Neural progenitor cell (in vitro differentiated cells): Measurements from ENCODE around the gene PDE4A. TPM values are rescaled to one million over a fixed set of nuclear protein-coding genes. Genes with fewer than 3 reads are reported as not detected.

ENCODE experiments used
- DNase-seq: peaks from one replicate; pipeline ENCODE4 v3.0.0-alpha.2; 2016; ENCODE audit warnings: low spot score
- H2AFZ ChIP-seq: fragments of 200-600 bp; sonication (generic); replicated peaks from 2 replicates; pipeline ENCODE4 v1.6.1; 2016; ENCODE audit warnings: antibody characterized with exemption
- H3F3A ChIP-seq: fragments of 200-600 bp; sonication (generic); 2 replicates; pipeline ENCODE4 v1.6.1; 2016; ENCODE audit warnings: antibody characterized with exemption, low read depth
- H3K27ac ChIP-seq: fragments of 200-600 bp; sonication (generic); 2 replicates; pipeline ENCODE4 v1.5.1; 2016; ENCODE audit warnings: mild to moderate bottlenecking
- H3K27me3 ChIP-seq: fragments of 200-600 bp; sonication (generic); 2 replicates; pipeline ENCODE4 v1.6.1; 2016; ENCODE audit warnings: mild to moderate bottlenecking, moderate library complexity
- H3K36me3 ChIP-seq: fragments of 200-600 bp; sonication (generic); 2 replicates; pipeline ENCODE4 v1.5.1; 2016
- H3K4me1 ChIP-seq: fragments of 200-600 bp; sonication (generic); 2 replicates; pipeline ENCODE4 v1.6.1; 2016; ENCODE audit warnings: mixed run types
- H3K4me2 ChIP-seq: fragments of 200-600 bp; sonication (generic); 2 replicates; pipeline ENCODE4 v1.6.1; 2016
- H3K4me3 ChIP-seq: fragments of 200-600 bp; sonication (generic); 2 replicates; pipeline ENCODE4 v1.5.1; 2016
- H3K79me2 ChIP-seq: fragments of 200-600 bp; sonication (generic); 2 replicates; pipeline ENCODE4 v1.6.1; 2016; ENCODE audit warnings: low read depth
- H3K9ac ChIP-seq: fragments of 200-600 bp; sonication (generic); 2 replicates; pipeline ENCODE4 v1.6.1; 2016
- H3K9me3 ChIP-seq: fragments of 200-600 bp; sonication (generic); 2 replicates; pipeline ENCODE4 v1.5.1; 2016; ENCODE audit warnings: low read depth
- H4K20me1 ChIP-seq: fragments of 200-600 bp; sonication (generic); 2 replicates; pipeline ENCODE4 v1.6.1; 2016; ENCODE audit warnings: low read depth
- H3K27ac Mint-ChIP-seq: 3 replicates; pipeline ENCODE4 v1.8.0; 2021; ENCODE audit warnings: mixed read lengths
- H3K27me3 Mint-ChIP-seq: 2 replicates; pipeline ENCODE4 v1.8.0; 2022; ENCODE audit warnings: low read depth, mild to moderate bottlenecking, inconsistent platforms, moderate library complexity, mixed read lengths; ENCODE audit not compliant: insufficient read depth
- H3K36me3 Mint-ChIP-seq: 3 replicates; pipeline ENCODE4 v1.8.0; 2021; ENCODE audit warnings: mixed read lengths
- H3K4me1 Mint-ChIP-seq: 3 replicates; pipeline ENCODE4 v1.8.0; 2021; ENCODE audit warnings: mixed read lengths
- H3K4me3 Mint-ChIP-seq: 3 replicates; pipeline ENCODE4 v1.8.0; 2021; ENCODE audit warnings: mild to moderate bottlenecking, moderate library complexity, mixed read lengths
- H3K9me3 Mint-ChIP-seq: 3 replicates; pipeline ENCODE4 v1.8.0; 2020; ENCODE audit warnings: mixed read lengths
- EZH2 ChIP-seq: fragments of 200-600 bp; sonication (generic); IDR thresholded peaks from 2 replicates; pipeline ENCODE4 v1.6.1; 2017; ENCODE audit warnings: antibody characterized with exemption, mild to moderate bottlenecking, moderate library complexity
- EZH2phosphoT487 ChIP-seq: fragments of 200-600 bp; sonication (generic); IDR thresholded peaks from 2 replicates; pipeline ENCODE4 v1.6.1; 2017; ENCODE audit warnings: antibody characterized with exemption
- total RNA-seq: library from RNA; depleted of rRNA; stranded (reverse); fragments of >200 nt; gene quantifications from 2 replicates; pipeline ENCODE4 v1.2.3, GENCODE V29; 2015; ENCODE audit warnings: low replicate concordance
- TF ChIP-seq, protein P1 (sequence below): fragments of 200-600 bp; sonication (generic); IDR thresholded peaks from 2 replicates; pipeline ENCODE4 v1.5.1; 2017; ENCODE audit warnings: antibody characterized with exemption, mild to moderate bottlenecking

PDE4A gene
- total RNA-seq, 1 donor from 2014 or later: 0.37 TPM

DNA sequence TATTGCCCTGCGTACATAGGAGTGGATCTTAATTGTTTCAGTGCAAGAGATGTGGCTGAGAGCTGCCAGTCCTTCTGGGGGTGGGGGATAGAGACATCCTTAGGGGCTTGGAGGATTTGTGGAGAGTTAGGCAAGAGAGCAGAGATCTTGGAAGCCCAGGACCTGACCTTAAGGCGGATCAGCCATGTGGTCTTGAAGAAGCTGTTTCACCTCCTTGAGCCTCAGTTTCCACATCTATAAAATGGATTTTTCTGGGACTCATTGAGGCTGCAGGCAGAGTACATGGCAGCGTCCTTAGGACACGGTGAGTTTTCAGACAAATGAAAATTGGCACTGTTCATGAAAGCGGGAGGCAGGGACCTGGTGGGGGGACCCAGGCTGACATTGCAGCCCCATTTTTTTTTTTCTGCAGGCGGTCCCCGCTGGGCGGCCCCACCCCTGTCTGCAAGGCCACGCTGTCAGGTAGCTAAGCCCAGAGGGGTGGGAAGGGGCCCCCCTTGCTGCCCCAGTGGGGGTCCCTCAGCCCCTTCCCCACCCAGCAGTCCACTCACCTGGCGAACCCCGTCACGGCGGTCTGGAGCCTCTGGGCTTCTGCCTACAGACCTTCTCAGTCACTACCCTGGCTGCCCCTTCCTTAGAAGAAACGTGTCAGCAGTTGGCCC is 30.0 kb downstream of the PDE4A start:
- Histone ChIP-seq H3K4me3 (no peak overlapping the region), H3F3A (no peaks in the 10 kb centered on the region), H3K27me3 (no peaks in the 10 kb centered on the region), H3K79me2 (no peaks in the 10 kb centered on the region), H3K4me1 (peaks cover 19% of the 10 kb centered on the region), H3K36me3 (no peaks in the 10 kb centered on the region), H3K9me3 (no peaks in the 10 kb centered on the region), H3K4me2 (no peak overlapping the region), H4K20me1 (no peaks in the 10 kb centered on the region), H2AFZ (no peak overlapping the region), H3K27ac (no peak overlapping the region), H3K9ac (no peak overlapping the region)
- H3K4me3 Mint-ChIP-seq: peak overlapping the region; percentile 70
- no peaks in the 10 kb centered on the region for H3K36me3 Mint-ChIP-seq
- no peak for TF ChIP-seq EZH2phosphoT487
- TF ChIP-seq EZH2: no peak
- TF ChIP-seq, protein P1, sequence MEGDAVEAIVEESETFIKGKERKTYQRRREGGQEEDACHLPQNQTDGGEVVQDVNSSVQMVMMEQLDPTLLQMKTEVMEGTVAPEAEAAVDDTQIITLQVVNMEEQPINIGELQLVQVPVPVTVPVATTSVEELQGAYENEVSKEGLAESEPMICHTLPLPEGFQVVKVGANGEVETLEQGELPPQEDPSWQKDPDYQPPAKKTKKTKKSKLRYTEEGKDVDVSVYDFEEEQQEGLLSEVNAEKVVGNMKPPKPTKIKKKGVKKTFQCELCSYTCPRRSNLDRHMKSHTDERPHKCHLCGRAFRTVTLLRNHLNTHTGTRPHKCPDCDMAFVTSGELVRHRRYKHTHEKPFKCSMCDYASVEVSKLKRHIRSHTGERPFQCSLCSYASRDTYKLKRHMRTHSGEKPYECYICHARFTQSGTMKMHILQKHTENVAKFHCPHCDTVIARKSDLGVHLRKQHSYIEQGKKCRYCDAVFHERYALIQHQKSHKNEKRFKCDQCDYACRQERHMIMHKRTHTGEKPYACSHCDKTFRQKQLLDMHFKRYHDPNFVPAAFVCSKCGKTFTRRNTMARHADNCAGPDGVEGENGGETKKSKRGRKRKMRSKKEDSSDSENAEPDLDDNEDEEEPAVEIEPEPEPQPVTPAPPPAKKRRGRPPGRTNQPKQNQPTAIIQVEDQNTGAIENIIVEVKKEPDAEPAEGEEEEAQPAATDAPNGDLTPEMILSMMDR: no peak
- H3K9me3 Mint-ChIP-seq: no peaks in the 10 kb centered on the region
- H3K27ac Mint-ChIP-seq: no peak overlapping the region
- H3K27me3 Mint-ChIP-seq: peaks cover 5% of the 10 kb centered on the region
- no peak for DNase-seq
- H3K4me1 Mint-ChIP-seq: peaks cover 26% of the 10 kb centered on the region

DNA sequence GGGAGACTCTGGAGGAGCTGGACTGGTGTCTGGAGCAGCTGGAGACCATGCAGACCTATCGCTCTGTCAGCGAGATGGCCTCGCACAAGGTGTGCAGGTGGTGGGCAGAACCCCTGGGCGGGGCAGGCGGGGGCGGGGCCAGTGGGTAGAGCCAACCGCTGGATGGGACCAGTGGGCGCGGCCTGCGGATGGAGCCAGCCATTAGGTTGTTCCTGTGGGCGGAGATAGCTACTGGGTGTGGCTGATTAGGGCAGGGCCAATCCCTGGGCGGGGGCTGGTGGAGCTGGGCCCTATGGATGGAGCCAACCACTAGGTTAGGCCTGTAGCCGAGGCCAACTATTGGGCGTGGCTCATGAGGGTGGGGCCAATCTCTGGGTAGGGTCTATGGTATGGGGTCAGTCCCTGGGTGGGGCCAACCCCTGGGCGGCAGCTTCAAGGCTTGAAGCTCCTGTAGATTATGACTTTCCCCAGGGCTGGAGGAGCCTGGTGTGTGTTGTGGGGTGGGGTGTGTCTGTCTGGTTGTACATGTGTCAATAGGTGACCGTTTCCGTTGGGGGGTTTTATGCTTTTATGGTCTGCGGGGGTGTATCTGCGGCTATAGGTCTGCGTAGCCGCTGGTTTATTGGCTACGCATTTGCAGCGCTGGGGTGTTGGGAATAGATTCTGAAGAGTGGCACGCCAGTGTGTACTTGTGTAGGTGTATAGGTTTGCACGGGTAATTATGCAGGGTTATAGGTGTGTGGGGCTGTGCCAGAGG is 30.7 kb downstream of the PDE4A start:
- Mint-ChIP-seq H3K4me3 (peak overlapping the region; percentile 6), H3K36me3 (peaks cover 2% of the 10 kb centered on the region), H3K9me3 (no peaks in the 10 kb centered on the region), H3K27me3 (peaks cover 5% of the 10 kb centered on the region), H3K4me1 (peaks cover 26% of the 10 kb centered on the region), H3K27ac (no peak overlapping the region)
- H3K4me3 ChIP-seq: no peak overlapping the region
- H3K79me2 ChIP-seq: no peaks in the 10 kb centered on the region
- no peaks in the 10 kb centered on the region for H3K36me3 ChIP-seq
- H3K4me2 ChIP-seq: no peak overlapping the region
- no peak overlapping the region for H2AFZ ChIP-seq
- H3K9me3 ChIP-seq: no peaks in the 10 kb centered on the region
- H3K27me3 ChIP-seq: no peaks in the 10 kb centered on the region
- H3K4me1 ChIP-seq: peaks cover 19% of the 10 kb centered on the region
- no peak overlapping the region for H3K27ac ChIP-seq
- no peaks in the 10 kb centered on the region for H4K20me1 ChIP-seq
- no peak overlapping the region for H3K9ac ChIP-seq
- TF ChIP-seq EZH2phosphoT487 (no peak), EZH2 (no peak)
- TF ChIP-seq, protein P1: no peak
- H3F3A ChIP-seq: no peaks in the 10 kb centered on the region
- peak; percentile 51 for DNase-seq

DNA sequence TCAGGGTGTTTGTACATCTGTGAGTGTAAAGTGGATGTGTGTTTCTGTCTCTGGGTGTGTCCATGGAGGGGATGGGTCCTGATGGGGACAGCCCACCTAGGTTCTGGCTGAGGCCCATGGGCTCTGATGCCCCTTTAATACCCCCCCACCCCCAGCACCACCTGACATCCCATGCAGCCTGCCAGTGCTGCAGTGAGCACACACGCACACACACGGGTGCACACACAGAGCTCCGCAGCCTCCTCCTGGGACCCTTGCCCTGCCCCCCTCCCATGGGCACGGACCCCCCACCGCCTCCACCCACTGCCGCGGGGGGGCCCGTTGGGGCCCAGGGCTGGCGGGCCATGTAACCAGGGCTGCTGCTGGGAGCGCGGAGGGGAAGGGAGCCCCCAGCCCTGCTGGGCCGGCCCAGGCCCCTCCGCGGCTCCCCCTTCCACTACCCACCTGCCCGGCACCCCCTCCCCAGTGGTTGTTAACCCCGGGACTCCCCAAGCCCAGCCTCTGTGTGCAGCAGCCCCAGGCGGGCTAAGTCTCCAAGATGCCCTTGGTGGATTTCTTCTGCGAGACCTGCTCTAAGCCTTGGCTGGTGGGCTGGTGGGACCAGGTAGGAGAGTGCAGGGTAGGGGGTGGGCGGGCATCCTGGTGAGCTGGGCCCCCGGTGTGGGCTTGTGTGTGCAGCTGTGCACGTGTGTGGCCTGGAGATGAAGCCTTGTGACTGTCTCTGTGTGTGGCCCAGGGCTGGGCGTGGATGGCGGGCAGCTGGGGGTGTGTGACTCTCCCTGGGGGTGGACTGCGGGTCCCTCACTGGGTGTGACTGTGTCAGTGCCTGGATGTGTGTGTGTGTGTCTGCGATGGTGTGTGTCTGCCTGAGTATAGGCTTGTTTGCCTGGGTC is 32.6 kb downstream of the PDE4A start:
- Mint-ChIP-seq H3K27me3 (peaks cover 5% of the 10 kb centered on the region), H3K27ac (peak overlapping the region; percentile 38), H3K36me3 (peaks cover 2% of the 10 kb centered on the region), H3K9me3 (no peaks in the 10 kb centered on the region), H3K4me3 (peak overlapping the region; percentile 61), H3K4me1 (peaks cover 32% of the 10 kb centered on the region)
- Histone ChIP-seq H3K4me3 (no peak overlapping the region), H3K27ac (no peak overlapping the region), H3K79me2 (no peaks in the 10 kb centered on the region), H3K4me1 (peaks cover 19% of the 10 kb centered on the region), H4K20me1 (no peaks in the 10 kb centered on the region), H2AFZ (no peak overlapping the region), H3K36me3 (no peaks in the 10 kb centered on the region), H3K9ac (no peak overlapping the region), H3K9me3 (no peaks in the 10 kb centered on the region), H3F3A (no peaks in the 10 kb centered on the region), H3K27me3 (no peaks in the 10 kb centered on the region), H3K4me2 (peak overlapping the region; percentile 66)
- DNase-seq: no peak
- TF ChIP-seq EZH2: no peak
- TF ChIP-seq EZH2phosphoT487: no peak
- TF ChIP-seq, protein P1: no peak
